Endothelial cell of hepatic sinusoid (primary cell): ENCODE data around the gene EIF5AL1.
"Not testable (repeated sequence)": the region's sequence is repeated elsewhere in the genome, so short reads cannot be mapped to it uniquely, and the experiment has no call there.

Source experiments
- in situ Hi-C: cut with HindIII; loops from 2 replicates; pipeline ENCODE4 v1.10.0; 2017; ENCODE audit warnings: low sequenced_read_pairs

Gene EIF5AL1

DNA sequence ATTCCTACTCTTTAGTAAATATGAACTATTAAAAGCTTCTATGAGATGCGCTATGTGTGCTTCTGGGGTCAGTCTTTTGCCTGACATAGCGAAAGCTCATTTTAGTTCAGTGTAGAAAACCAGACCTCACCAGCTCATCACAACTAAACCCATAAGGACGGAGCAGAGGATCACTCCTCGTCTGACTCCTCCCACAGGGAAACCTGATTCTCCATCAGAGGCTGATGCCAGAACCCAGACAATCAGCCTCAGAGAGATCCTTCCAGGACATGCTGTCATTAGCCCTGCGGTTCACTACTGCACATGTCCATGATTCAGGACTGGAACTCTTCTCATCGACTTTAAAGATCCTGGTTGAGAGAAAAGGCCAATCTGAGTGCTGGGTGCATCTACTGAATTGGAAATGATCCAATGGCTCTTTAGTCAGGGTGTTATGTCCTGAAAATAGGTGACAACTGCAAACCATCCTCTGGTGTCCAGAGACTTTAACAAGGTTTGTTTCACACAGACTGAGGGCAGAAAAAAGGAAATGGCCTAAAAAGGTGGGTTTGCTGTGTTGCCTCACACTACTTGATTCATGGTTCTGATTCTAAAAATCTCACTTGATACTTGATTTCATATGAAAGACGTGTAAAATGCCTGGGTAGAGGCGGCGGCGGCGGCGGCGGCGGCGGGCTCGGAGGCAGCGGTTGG lies at the start of gene EIF5AL1:
Gene EIF5AL1, plus strand, starts transcription at position 643 of the 693 bp plus-strand sequence. CDS start 117 bp downstream, outside the sequence.
- in situ Hi-C loops: not testable (repeated sequence)

DNA sequence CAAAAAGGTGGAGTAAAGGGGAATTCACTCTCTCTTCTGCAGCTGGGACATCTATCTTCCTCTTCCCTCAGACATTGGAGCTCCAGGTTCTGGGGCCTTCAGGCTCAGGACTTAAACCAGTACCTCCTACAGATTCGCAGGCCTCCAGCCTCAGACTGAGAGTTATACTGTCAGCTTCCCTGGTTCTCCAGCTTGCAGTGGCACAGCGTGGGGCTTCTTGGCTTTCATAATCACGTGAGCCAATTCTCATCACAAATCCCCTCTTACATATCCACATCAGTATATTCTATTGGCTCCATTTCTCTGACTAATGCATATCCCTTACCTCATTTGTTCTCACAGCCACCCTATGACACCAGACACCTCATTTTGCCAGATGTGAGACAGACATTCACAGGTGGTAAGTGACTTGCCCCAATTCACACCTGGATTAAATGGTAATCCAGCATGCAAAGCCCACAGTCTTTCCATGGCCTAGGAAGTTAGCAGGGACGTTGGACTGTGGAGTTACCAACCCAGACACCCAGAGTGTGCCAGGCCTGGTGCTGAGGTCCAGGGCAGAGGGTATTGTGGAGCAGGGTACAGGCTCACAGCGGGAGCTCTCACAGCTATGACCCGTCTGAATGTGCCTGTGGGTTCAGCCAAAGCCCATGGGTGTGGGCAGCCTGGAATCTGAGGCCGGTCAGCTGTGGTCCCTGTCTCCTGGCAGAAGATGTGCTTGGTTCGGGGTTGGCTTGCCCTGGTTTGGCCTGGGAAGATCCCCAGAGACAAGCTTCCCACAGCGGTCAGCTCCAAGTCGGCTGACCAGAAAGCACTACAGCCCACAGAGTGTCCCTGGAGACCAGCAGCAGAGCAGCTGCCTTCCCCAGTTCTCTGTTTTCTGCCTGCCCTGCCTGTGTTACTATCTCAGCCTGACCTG lies 48.5 kb upstream of the EIF5AL1 start:
- in situ Hi-C loops: loop anchor here (5.0 to 25.0 kb wide), 2 partner anchors 92 to 227 kb away; no protein-coding TSS in a partner anchor

DNA sequence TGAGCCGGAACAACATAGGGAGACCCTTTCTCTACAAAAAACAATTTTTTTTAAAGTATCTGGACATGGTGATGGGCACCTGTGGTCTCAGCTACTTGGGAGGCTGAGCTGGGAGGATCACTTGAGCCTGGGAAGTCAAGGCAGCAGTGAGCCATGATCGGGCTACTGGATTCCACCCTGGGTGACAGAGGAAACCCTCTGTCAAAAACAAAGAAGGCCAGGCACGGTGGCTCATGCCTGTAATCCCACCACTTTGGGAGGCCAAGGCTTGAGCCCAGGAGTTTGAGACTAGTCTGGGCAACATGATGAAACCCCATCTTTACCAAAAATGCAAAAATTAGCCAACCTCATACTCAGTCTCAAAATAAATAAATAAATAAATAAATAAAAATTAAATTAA lies 47.0 kb upstream of the EIF5AL1 start:
- in situ Hi-C loops: loop anchor here (25.0 kb wide), 1 partner anchor 228 kb away; no protein-coding TSS in a partner anchor

DNA sequence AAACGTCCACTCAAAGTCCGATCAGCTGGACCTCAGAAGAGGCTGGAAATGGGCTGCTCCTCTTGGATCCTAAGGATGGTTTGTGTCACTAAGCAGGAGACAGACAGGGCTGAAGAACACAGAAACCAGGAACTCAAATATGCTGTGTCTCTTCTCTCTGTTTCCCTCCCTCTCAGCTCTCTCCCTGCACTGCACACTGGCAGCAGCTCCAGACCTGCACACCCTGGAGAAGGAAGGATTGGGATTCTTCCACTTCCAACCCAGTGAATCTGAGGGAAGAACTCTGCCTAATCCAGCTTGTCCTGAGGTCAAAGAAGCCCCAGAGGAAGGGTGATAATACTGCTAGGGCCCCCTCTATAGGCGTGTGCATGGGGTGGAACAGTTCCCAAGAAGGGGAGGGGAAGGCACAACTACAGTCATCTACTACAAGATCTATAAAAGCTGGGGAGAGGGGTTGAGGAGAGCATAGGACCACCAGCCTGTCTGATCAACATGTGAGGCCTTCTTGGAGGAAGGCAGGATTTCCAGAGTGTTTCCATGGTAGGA lies 44.2 kb upstream of the EIF5AL1 start:
- in situ Hi-C loops: loop anchor here (25.0 kb wide), 1 partner anchor 231 kb away; no protein-coding TSS in a partner anchor

DNA sequence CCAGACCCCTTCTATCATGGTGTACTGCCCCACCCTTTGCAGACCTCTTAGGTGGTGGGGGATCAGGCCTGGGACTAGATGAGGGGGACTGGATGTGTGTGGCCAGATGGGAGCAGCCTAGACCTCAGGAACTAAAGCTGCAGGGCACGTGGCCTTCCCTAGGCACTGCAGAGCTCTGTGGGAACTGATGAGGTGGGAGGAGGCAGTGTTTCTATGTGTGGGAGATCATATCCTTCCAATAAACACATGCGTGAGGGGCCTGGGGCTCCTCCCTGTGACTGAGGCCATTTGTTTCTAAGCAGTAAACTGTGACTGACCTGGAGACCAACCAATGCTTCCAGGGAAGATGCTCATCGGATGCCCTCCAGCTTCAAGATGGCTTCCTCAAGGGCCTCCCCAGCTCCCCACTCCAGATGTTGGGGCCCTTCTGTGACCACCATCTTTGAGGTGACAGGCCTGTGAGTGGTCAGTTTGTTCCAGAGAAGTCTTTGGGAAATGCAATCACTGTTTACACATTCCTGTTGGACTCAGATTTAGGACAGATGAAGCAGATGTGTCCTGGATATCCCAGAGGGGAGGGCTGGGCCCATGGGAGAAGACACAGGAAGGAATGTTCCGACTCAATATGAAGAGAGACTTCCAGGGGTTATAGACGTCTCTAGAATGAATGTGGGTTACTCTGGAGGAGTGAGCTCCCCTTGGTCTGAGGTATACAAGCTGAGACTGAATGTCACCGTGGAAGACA lies 43.3 kb upstream of the EIF5AL1 start:
- in situ Hi-C loops: loop anchor here (25.0 kb wide), 1 partner anchor 232 kb away; no protein-coding TSS in a partner anchor

DNA sequence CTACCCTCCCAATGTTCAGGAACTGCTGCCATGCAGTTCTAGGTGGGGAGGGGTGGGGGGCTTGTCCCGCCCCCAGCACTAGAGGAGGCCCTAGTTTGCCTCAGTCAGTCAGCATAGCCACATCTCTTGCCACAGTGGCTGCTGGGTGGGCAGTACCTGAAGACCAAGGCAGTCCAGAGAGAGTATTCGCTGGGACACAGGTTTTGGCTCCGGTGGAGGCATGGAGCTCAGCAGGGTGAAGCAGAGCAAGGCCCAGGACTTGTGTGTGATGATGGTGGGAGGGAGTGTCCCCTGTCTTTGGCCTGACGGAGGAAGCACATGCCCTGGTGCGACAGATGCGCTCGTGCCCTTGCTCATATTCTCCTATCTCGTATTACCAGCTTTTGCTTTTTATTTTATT lies 42.2 kb upstream of the EIF5AL1 start:
- in situ Hi-C loops: loop anchor here (25.0 kb wide), 1 partner anchor 233 kb away; no protein-coding TSS in a partner anchor

DNA sequence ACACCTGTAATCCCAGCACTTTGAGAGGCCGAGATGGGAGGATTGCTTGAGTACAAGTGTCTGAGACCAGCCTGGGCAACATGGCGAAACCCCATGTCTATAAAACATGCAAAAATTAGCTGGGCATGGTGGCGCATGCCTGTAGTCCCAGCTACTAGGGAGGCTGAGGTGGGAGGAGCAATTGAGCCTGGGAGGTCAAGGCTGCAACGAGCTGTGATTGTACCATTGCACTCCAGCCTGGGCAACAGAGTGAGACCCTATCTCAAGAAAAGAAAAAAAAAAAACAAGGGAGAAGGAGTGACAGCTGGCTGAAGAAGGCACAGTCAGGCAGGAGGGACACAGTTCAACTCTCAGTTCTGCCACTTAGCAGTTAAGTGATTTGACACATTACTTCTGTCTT lies 40.6 kb upstream of the EIF5AL1 start:
- in situ Hi-C loops: loop anchor here (25.0 kb wide), 1 partner anchor 234 kb away; no protein-coding TSS in a partner anchor

DNA sequence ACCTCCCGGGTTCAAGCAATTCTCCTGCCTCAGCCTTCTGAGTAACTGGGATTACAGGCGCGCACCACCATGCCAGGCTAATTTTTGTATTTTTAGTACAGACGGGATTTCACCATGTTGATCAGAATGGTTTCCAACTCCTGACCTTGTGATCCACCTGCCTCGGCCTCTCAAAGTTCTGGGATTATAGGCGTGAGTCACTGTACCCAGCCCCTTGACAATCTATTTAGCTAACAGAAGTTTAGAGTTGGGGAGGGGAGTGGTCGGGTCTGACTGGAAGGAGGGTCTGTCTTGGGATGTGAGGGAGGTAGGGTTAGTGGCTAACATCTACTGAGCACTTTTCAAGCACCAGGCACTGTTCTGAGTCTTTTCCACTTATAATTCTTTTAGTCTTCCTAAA lies 39.9 kb upstream of the EIF5AL1 start:
- in situ Hi-C loops: loop anchor here (25.0 kb wide), 1 partner anchor 235 kb away; no protein-coding TSS in a partner anchor

DNA sequence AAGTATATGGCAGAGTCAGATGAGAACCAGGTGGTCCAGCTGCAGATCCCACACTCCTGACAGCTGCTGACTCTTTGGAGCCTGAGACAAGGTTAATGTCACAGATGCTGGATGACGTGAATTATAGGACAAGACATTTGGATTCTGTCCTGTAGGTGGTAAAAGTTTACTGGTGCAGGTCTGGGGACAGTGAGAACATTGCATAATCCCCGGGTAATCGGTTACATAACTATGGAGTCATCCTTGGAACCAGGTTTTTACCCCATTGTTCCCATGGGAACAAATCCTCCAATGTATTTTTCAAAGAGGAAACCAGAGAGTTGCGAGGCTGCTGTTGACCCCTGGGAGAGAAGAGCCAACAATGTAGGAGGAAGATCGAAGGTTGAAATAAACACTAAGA lies 39.4 kb upstream of the EIF5AL1 start:
- in situ Hi-C loops: loop anchor here (25.0 kb wide), 1 partner anchor 236 kb away; no protein-coding TSS in a partner anchor

DNA sequence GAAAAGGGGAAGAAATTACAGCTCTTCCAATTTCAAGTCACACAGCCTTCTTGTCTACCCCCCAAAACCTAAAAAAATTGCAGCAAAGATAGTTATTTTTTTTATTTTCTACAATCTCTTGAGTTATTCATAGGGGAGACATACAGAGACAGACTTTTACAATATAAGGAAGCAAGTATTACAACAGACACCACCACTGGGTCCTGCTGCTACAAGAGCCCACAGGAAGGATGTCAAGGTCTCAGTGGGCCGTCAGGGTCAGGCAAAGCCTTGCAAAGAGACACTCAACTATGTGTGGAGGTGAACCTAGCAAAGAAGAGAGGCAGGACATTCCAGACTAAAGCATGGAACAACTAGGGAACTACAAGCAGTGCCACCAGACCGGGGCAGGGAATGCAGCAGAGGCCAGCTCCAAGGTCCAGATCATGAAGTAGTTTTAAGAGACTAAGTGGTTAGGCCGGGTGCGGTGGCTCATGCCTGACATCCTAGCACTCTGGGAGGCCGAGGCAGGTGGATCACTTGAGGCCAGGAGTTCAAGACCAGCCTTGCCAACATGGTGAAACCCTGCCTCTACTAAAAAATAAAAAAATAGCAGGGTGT lies 38.7 kb upstream of the EIF5AL1 start:
- in situ Hi-C loops: loop anchor here (25.0 kb wide), 1 partner anchor 236 kb away; no protein-coding TSS in a partner anchor

DNA sequence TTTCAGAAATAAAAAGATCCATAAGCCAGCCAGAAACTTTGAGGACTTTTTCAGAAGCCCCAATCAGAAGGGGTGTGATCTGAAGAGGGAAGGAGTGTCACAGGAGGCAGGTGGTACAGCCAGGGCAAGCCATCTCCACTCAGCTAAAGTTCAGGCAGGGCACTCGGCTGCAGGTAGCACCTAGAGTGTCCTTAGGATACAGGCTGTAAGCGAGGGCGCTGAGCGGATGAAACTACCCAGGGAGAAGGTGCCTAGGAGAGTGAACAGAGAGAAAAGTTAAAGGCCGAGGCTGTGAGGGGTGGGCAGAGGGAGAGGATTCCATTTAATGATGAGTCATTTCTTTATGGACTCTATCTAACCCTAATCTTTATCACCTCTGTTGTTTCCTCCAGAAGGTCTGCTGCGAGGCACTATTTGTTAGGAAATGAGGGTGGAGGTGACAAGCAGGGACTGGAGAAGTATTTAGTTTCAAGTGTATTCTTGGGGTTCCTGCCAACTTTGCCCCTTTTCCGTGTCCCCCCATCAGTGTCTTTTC lies 37.1 kb upstream of the EIF5AL1 start:
- in situ Hi-C loops: no loop called here

DNA sequence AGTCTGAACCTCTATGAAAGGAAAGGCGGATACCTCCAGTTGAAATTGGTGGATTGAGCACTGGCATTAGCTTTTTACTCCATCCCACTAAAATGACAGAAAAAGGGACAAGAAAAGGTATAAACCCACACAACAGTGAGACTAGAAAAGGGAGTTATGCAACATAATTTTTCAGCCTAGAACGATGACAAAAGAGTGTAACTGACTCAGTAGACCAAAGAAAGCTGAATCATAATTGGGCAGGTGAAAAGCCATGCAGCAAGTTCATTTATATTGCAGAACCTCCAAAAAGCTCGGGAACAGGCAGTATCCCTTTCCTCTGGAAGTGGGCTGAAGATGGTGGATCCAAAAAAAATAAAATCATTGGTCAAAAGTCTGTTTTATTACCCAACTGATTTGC lies 36.5 kb upstream of the EIF5AL1 start:
- in situ Hi-C loops: no loop called here

DNA sequence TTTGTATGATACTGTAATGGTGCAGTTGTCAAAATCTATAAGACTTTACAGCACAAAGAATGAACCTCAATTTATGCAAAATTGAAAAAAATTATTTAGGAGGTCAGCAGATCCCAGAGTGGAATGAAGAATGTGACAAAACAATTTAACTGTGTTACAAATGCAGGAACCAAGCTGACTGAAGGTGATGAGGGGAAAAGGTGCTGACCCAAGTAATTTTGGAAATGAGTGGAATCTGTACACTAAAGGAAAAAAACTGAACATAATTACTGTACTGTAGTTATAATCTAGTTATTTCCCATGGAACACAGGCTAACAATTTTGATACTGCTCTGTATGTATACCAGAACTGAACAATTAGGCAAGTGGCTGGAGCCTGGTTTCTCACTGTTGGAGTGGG lies 35.7 kb upstream of the EIF5AL1 start:
- in situ Hi-C loops: no loop called here

DNA sequence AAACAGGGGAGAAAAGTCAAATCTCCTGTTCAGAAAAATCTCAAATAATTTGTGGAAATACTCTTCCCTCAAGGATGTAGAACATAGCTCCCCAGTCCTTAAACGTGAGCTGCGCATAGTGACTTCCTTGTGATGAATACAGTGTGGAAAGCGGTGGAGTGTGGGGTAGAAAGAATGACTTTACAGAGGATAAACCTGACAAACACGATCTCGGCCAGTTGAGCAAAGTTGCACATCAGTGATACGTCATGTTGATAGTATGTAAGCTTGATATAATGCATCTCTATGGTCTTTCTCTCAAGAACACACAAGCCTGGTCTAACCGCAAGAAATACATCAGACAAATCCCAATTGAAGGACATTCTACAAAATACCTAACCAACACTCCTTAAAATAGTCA lies 34.9 kb upstream of the EIF5AL1 start:
- in situ Hi-C loops: no loop called here

DNA sequence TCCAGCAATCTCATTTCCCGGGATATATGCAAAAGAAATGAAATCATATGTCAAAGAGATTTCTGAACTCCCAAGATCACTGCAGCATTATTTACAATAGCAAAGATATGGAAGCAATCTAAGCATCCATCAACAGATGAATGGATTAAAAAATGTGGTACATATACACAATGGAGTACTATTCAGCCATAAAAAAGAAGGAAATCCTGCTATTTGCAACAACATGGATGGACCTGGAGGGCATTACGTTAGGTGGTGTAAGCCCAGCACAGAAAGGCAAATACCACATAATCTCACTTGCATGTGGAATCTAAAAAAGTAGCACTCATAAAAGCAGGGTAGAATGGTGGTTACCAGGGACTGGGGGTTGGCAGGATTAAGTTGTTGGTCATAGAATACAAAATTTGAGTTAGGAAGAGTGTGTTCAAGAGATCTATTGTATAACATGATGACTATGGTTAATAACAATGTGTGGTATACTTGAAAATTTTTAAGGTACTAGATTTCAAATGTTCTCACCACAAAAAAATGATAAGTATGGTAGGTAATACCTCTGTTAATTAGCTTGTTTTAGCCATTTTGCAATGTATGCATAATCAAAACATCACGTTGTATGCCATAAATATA lies 32.9 kb upstream of the EIF5AL1 start:
- in situ Hi-C loops: no loop called here

DNA sequence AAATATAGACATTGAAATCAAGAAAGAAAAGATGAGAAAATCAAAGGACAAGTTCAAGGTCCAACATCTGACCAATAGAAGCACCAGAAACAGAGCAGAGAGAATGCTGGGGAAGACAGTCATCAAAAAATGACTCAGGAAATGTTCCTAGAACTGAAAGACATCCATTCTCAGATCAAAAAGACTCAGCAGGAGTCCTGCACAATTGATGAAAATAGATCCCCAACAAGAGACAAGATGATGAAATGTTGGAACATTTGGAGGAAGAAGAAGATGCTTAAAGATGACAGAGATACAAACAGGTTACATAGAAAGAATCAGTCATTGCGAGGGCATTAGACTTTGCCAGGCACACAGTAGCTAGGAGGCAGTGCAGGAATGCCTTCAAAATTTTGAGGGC lies 30.0 kb upstream of the EIF5AL1 start:
- in situ Hi-C loops: no loop called here

DNA sequence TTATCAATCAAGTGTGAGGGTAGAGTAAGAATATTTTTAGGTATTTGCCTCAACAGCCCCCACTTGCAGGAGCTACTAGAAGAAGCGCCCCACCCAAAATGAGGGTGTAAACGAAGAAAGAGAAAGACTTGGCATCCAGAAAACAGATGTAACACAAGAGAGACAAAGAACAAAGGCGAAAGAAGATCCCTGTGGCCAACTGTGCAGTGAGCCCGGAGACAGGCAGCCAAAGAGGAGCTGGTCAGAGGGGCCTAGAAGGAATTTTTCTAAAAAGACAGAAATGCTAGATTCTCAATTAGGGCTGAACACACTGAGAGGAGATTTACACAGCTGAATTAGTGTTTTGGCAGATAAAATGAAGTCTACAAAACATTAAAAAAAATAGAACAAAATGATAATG lies 29.6 kb upstream of the EIF5AL1 start:
- in situ Hi-C loops: no loop called here

DNA sequence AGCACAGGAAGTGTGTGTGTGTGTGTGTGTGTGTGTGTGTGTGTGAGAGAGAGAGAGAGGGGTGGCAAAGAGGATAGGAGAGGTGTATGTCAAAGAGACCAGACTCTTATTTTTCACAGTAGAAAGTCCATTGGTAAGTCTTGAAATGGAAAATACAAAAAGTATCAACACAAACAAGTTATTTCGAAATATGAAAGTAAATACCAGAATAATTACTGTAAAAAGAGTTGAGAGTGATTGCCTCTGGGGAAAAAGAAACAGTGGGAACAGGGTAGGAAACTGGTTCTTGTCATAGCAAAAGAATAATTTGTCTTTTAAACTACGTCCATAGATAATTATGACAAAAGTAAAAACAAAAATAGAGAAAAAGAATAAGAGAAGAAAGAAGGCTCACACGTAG lies 29.0 kb upstream of the EIF5AL1 start:
- in situ Hi-C loops: no loop called here

DNA sequence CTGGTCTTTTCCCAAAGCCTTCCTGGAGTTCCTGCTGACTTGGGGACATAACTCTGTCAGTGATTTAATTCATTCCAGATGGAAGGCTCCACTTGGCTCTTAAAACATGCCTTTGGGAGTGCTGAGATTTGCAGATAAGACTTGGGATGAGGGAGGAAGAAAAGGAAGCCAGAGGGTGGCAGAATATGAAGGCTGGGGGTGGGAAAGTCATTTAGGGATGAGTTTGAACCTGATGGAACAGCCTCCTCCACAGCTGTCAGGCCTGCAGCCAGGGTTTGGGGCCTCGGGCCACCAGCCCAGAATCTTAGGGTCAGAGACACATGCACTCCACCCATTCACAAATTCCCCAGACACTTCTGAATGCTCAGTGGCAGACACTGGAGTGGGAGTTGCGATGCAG lies 28.4 kb upstream of the EIF5AL1 start:
- in situ Hi-C loops: no loop called here
